Measurements from ENCODE around the gene CLCN7. TPM values are rescaled to one million over a fixed set of nuclear protein-coding genes. Genes with fewer than 3 reads are reported as not detected.

CLCN7 gene
- total RNA-seq, 1 experiment from 2014 or later: 8.9 TPM

- H3K27ac ChIP-seq (ENCODE audit: low read length): no peak overlapping the region
- H4K20me1 ChIP-seq (ENCODE audit: insufficient read depth, low read depth, low read length): no peaks in the 10 kb centered on the region
- no peak overlapping the region for H2AFZ ChIP-seq (ENCODE audit: low read length)
- no peaks in the 10 kb centered on the region for H3K36me3 ChIP-seq (ENCODE audit: insufficient read depth, low read length)
- no peaks in the 10 kb centered on the region for H3K9me2 ChIP-seq (replicated peaks; ENCODE audit: insufficient read depth, low read length)
- H3K4me3 ChIP-seq (ENCODE audit: low read length): no peak overlapping the region
- no peaks in the 10 kb centered on the region for H3K9me3 ChIP-seq (ENCODE audit: low read length)
- H3K4me2 ChIP-seq (ENCODE audit: low read depth, low read length, poor library complexity, severe bottlenecking): no peak overlapping the region
- H3K27me3 ChIP-seq (ENCODE audit: low read length): no peaks in the 10 kb centered on the region
- no peaks in the 10 kb centered on the region for H3K4me1 ChIP-seq (ENCODE audit: low read length)
- DNase-seq: no peak
- H3K79me2 ChIP-seq (ENCODE audit: low read length): no peaks in the 10 kb centered on the region
- H3K9ac ChIP-seq (ENCODE audit: low read length): no peak overlapping the region
These were observed 17.9 kb downstream of the CLCN7 start for GRCh38 chr16:1456951-1457350.

GRCh38 chr16:1455190-1456171, 19.3 kb downstream of the CLCN7 start:
- Histone ChIP-seq H3K36me3 (ENCODE audit: insufficient read depth, low read length) (no peaks in the 10 kb centered on the region), H3K27me3 (ENCODE audit: low read length) (no peaks in the 10 kb centered on the region), H3K9me2 (replicated peaks; ENCODE audit: insufficient read depth, low read length) (no peaks in the 10 kb centered on the region), H3K9me3 (ENCODE audit: low read length) (no peaks in the 10 kb centered on the region), H3K27ac (ENCODE audit: low read length) (no peak overlapping the region), H3K79me2 (ENCODE audit: low read length) (no peaks in the 10 kb centered on the region), H3K9ac (ENCODE audit: low read length) (no peak overlapping the region), H2AFZ (ENCODE audit: low read length) (no peak overlapping the region), H3K4me1 (ENCODE audit: low read length) (no peaks in the 10 kb centered on the region), H3K4me2 (ENCODE audit: low read depth, low read length, poor library complexity, severe bottlenecking) (no peak overlapping the region), H4K20me1 (ENCODE audit: insufficient read depth, low read depth, low read length) (no peaks in the 10 kb centered on the region), H3K4me3 (ENCODE audit: low read length) (no peak overlapping the region)
- DNase-seq: no peak

- Histone ChIP-seq H3K4me1 (ENCODE audit: low read length) (no peaks in the 10 kb centered on the region), H3K4me2 (ENCODE audit: low read depth, low read length, poor library complexity, severe bottlenecking) (no peak overlapping the region), H3K36me3 (ENCODE audit: insufficient read depth, low read length) (no peaks in the 10 kb centered on the region), H3K27ac (ENCODE audit: low read length) (no peak overlapping the region), H3K79me2 (ENCODE audit: low read length) (no peaks in the 10 kb centered on the region), H3K4me3 (ENCODE audit: low read length) (no peak overlapping the region), H3K9ac (ENCODE audit: low read length) (no peak overlapping the region), H3K9me3 (ENCODE audit: low read length) (no peaks in the 10 kb centered on the region), H3K27me3 (ENCODE audit: low read length) (no peaks in the 10 kb centered on the region), H3K9me2 (replicated peaks; ENCODE audit: insufficient read depth, low read length) (no peaks in the 10 kb centered on the region), H4K20me1 (ENCODE audit: insufficient read depth, low read depth, low read length) (no peaks in the 10 kb centered on the region), H2AFZ (ENCODE audit: low read length) (no peak overlapping the region)
- no peak for DNase-seq
These were observed 20.3 kb downstream of the CLCN7 start for GRCh38 chr16:1454561-1454960.

GRCh38 chr16:1453316-1453715, 21.5 kb downstream of the CLCN7 start:
- Histone ChIP-seq H3K4me3 (ENCODE audit: low read length) (no peak overlapping the region), H3K9me3 (ENCODE audit: low read length) (no peaks in the 10 kb centered on the region), H3K4me2 (ENCODE audit: low read depth, low read length, poor library complexity, severe bottlenecking) (no peak overlapping the region), H2AFZ (ENCODE audit: low read length) (no peak overlapping the region), H3K27ac (ENCODE audit: low read length) (no peak overlapping the region), H3K79me2 (ENCODE audit: low read length) (no peaks in the 10 kb centered on the region), H3K9me2 (replicated peaks; ENCODE audit: insufficient read depth, low read length) (no peaks in the 10 kb centered on the region), H4K20me1 (ENCODE audit: insufficient read depth, low read depth, low read length) (no peaks in the 10 kb centered on the region), H3K36me3 (ENCODE audit: insufficient read depth, low read length) (no peaks in the 10 kb centered on the region), H3K27me3 (ENCODE audit: low read length) (no peaks in the 10 kb centered on the region), H3K4me1 (ENCODE audit: low read length) (no peaks in the 10 kb centered on the region), H3K9ac (ENCODE audit: low read length) (no peak overlapping the region)
- no peak for DNase-seq

- Histone ChIP-seq H3K27ac (ENCODE audit: low read length) (no peak overlapping the region), H3K9me2 (replicated peaks; ENCODE audit: insufficient read depth, low read length) (no peaks in the 10 kb centered on the region), H2AFZ (ENCODE audit: low read length) (no peak overlapping the region), H3K36me3 (ENCODE audit: insufficient read depth, low read length) (no peaks in the 10 kb centered on the region), H4K20me1 (ENCODE audit: insufficient read depth, low read depth, low read length) (no peaks in the 10 kb centered on the region), H3K9ac (ENCODE audit: low read length) (no peak overlapping the region), H3K79me2 (ENCODE audit: low read length) (no peaks in the 10 kb centered on the region), H3K27me3 (ENCODE audit: low read length) (no peaks in the 10 kb centered on the region), H3K4me1 (ENCODE audit: low read length) (no peaks in the 10 kb centered on the region), H3K9me3 (ENCODE audit: low read length) (no peaks in the 10 kb centered on the region), H3K4me2 (ENCODE audit: low read depth, low read length, poor library complexity, severe bottlenecking) (no peak overlapping the region), H3K4me3 (ENCODE audit: low read length) (no peak overlapping the region)
- DNase-seq: no peak
These were observed 22.3 kb downstream of the CLCN7 start for GRCh38 chr16:1452530-1452929.

- H3K9me2 ChIP-seq (replicated peaks; ENCODE audit: insufficient read depth, low read length): no peaks in the 10 kb centered on the region
- H3K9ac ChIP-seq (ENCODE audit: low read length): no peak overlapping the region
- H3K9me3 ChIP-seq (ENCODE audit: low read length): no peaks in the 10 kb centered on the region
- H3K4me1 ChIP-seq (ENCODE audit: low read length): no peaks in the 10 kb centered on the region
- no peak overlapping the region for H3K4me3 ChIP-seq (ENCODE audit: low read length)
- H3K4me2 ChIP-seq (ENCODE audit: low read depth, low read length, poor library complexity, severe bottlenecking): no peak overlapping the region
- H3K36me3 ChIP-seq (ENCODE audit: insufficient read depth, low read length): no peaks in the 10 kb centered on the region
- no peak for DNase-seq
- no peaks in the 10 kb centered on the region for H3K79me2 ChIP-seq (ENCODE audit: low read length)
- no peaks in the 10 kb centered on the region for H4K20me1 ChIP-seq (ENCODE audit: insufficient read depth, low read depth, low read length)
- no peaks in the 10 kb centered on the region for H3K27me3 ChIP-seq (ENCODE audit: low read length)
- no peak overlapping the region for H3K27ac ChIP-seq (ENCODE audit: low read length)
- H2AFZ ChIP-seq (ENCODE audit: low read length): no peak overlapping the region
These were observed 23.0 kb downstream of the CLCN7 start for GRCh38 chr16:1451702-1452392.

GRCh38 chr16:1450841-1451240, 24.0 kb downstream of the CLCN7 start:
- DNase-seq: no peak
- Histone ChIP-seq H3K9me3 (ENCODE audit: low read length) (no peaks in the 10 kb centered on the region), H2AFZ (ENCODE audit: low read length) (no peak overlapping the region), H3K27ac (ENCODE audit: low read length) (no peak overlapping the region), H4K20me1 (ENCODE audit: insufficient read depth, low read depth, low read length) (no peaks in the 10 kb centered on the region), H3K4me2 (ENCODE audit: low read depth, low read length, poor library complexity, severe bottlenecking) (no peak overlapping the region), H3K4me1 (ENCODE audit: low read length) (no peaks in the 10 kb centered on the region), H3K27me3 (ENCODE audit: low read length) (no peaks in the 10 kb centered on the region), H3K79me2 (ENCODE audit: low read length) (no peaks in the 10 kb centered on the region), H3K36me3 (ENCODE audit: insufficient read depth, low read length) (no peaks in the 10 kb centered on the region), H3K4me3 (ENCODE audit: low read length) (no peak overlapping the region), H3K9ac (ENCODE audit: low read length) (no peak overlapping the region), H3K9me2 (replicated peaks; ENCODE audit: insufficient read depth, low read length) (no peaks in the 10 kb centered on the region)

GRCh38 chr16:1450218-1450617, 24.6 kb downstream of the CLCN7 start:
- Histone ChIP-seq H3K79me2 (ENCODE audit: low read length) (no peaks in the 10 kb centered on the region), H4K20me1 (ENCODE audit: insufficient read depth, low read depth, low read length) (no peaks in the 10 kb centered on the region), H3K9me3 (ENCODE audit: low read length) (no peaks in the 10 kb centered on the region), H3K27ac (ENCODE audit: low read length) (no peak overlapping the region), H2AFZ (ENCODE audit: low read length) (no peak overlapping the region), H3K4me2 (ENCODE audit: low read depth, low read length, poor library complexity, severe bottlenecking) (no peak overlapping the region), H3K27me3 (ENCODE audit: low read length) (no peaks in the 10 kb centered on the region), H3K36me3 (ENCODE audit: insufficient read depth, low read length) (no peaks in the 10 kb centered on the region), H3K4me1 (ENCODE audit: low read length) (no peaks in the 10 kb centered on the region), H3K4me3 (ENCODE audit: low read length) (no peak overlapping the region), H3K9ac (ENCODE audit: low read length) (no peak overlapping the region), H3K9me2 (replicated peaks; ENCODE audit: insufficient read depth, low read length) (no peaks in the 10 kb centered on the region)
- DNase-seq: no peak

All from Karpas-422 (cell line).